ENCODE measurements around the gene FMN1.

Gene FMN1

GRCh38 chr15:32746116-32746857 lies 448.2 kb downstream of the FMN1 start:
- no peak for FAIRE-seq

- no peak for FAIRE-seq
These were observed 450.9 kb downstream of the FMN1 start for GRCh38 chr15:32743411-32744140.

- no peak for FAIRE-seq
These were observed 454.9 kb downstream of the FMN1 start for GRCh38 chr15:32739522-32740063.

- FAIRE-seq, result no peak
These were observed 455.8 kb downstream of the FMN1 start for GRCh38 chr15:32738666-32739065.

- no peak for FAIRE-seq
These were observed 457.2 kb downstream of the FMN1 start for GRCh38 chr15:32737304-32737703.

- no peak for FAIRE-seq
These were observed 457.8 kb downstream of the FMN1 start for GRCh38 chr15:32736701-32737061.

- no peak for FAIRE-seq
These were observed 458.4 kb downstream of the FMN1 start for GRCh38 chr15:32735989-32736700.

- no peak for FAIRE-seq
These were observed 461.2 kb downstream of the FMN1 start for GRCh38 chr15:32733281-32733680.

GRCh38 chr15:32732574-32733157 lies 461.8 kb downstream of the FMN1 start:
- no peak for FAIRE-seq

GRCh38 chr15:32730677-32731654 lies 463.5 kb downstream of the FMN1 start:
- no peak for FAIRE-seq

GRCh38 chr15:32729700-32730395 lies 464.7 kb downstream of the FMN1 start:
- no peak for FAIRE-seq

GRCh38 chr15:32723171-32723948 lies 471.2 kb downstream of the FMN1 start:
- no peak for FAIRE-seq

- no peak for FAIRE-seq
These were observed 472.4 kb downstream of the FMN1 start for GRCh38 chr15:32722136-32722535.

GRCh38 chr15:32721596-32721995 lies 472.9 kb downstream of the FMN1 start:
- FAIRE-seq, result no peak

- no peak for FAIRE-seq
These were observed 475.4 kb downstream of the FMN1 start for GRCh38 chr15:32718821-32719716.

- FAIRE-seq, result no peak
These were observed 476.2 kb downstream of the FMN1 start for GRCh38 chr15:32718227-32718820.

GRCh38 chr15:32717426-32718226 lies 476.9 kb downstream of the FMN1 start, which contains the start of gene GREM1:
TSS of gene GREM1 (plus strand) at chr15:32718004. CDS start at chr15:32730691, 12,687 bp downstream.
- no peak for FAIRE-seq

GRCh38 chr15:32716915-32717425 lies 477.5 kb downstream of the FMN1 start:
- no peak for FAIRE-seq

Data from A204.1 (cell line).